ENCODE measurements around the gene CLCNKB.

DNA sequence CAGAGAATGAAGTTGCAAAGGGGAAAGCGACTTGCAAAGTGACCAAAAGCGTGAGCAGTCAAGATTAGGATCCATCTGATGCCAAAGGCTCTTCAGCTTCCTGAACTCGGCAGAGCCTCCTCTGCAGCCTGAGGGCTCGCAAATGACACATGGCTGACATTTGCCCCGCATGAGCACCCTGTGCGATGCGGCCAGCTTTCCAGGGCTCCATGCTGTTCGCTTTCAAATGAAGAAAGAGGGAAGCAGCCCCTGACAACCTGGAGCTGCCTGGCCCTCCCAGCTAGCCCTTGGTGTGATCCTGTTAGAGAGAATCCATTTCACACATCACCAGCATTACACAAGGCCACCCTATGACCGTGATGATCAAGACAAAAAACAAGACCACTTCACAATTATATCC lies 50.0 kb downstream of the CLCNKB start:
- TF ChIP-seq, protein P1, sequence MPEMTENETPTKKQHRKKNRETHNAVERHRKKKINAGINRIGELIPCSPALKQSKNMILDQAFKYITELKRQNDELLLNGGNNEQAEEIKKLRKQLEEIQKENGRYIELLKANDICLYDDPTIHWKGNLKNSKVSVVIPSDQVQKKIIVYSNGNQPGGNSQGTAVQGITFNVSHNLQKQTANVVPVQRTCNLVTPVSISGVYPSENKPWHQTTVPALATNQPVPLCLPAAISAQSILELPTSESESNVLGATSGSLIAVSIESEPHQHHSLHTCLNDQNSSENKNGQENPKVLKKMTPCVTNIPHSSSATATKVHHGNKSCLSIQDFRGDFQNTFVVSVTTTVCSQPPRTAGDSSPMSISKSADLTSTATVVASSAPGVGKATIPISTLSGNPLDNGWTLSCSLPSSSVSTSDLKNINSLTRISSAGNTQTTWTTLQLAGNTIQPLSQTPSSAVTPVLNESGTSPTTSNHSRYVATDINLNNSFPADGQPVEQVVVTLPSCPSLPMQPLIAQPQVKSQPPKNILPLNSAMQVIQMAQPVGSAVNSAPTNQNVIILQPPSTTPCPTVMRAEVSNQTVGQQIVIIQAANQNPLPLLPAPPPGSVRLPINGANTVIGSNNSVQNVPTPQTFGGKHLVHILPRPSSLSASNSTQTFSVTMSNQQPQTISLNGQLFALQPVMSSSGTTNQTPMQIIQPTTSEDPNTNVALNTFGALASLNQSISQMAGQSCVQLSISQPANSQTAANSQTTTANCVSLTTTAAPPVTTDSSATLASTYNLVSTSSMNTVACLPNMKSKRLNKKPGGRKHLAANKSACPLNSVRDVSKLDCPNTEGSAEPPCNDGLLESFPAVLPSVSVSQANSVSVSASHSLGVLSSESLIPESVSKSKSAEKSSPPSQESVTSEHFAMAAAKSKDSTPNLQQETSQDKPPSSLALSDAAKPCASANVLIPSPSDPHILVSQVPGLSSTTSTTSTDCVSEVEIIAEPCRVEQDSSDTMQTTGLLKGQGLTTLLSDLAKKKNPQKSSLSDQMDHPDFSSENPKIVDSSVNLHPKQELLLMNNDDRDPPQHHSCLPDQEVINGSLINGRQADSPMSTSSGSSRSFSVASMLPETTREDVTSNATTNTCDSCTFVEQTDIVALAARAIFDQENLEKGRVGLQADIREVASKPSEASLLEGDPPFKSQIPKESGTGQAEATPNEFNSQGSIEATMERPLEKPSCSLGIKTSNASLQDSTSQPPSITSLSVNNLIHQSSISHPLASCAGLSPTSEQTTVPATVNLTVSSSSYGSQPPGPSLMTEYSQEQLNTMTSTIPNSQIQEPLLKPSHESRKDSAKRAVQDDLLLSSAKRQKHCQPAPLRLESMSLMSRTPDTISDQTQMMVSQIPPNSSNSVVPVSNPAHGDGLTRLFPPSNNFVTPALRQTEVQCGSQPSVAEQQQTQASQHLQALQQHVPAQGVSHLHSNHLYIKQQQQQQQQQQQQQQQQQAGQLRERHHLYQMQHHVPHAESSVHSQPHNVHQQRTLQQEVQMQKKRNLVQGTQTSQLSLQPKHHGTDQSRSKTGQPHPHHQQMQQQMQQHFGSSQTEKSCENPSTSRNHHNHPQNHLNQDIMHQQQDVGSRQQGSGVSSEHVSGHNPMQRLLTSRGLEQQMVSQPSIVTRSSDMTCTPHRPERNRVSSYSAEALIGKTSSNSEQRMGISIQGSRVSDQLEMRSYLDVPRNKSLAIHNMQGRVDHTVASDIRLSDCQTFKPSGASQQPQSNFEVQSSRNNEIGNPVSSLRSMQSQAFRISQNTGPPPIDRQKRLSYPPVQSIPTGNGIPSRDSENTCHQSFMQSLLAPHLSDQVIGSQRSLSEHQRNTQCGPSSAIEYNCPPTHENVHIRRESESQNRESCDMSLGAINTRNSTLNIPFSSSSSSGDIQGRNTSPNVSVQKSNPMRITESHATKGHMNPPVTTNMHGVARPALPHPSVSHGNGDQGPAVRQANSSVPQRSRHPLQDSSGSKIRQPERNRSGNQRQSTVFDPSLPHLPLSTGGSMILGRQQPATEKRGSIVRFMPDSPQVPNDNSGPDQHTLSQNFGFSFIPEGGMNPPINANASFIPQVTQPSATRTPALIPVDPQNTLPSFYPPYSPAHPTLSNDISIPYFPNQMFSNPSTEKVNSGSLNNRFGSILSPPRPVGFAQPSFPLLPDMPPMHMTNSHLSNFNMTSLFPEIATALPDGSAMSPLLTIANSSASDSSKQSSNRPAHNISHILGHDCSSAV (CRISPR knock-in tag; IDR thresholded peaks at IDR 0.05; ENCODE audit: borderline replicate concordance) = no peak
- TF ChIP-seq HNRNPL (IDR thresholded peaks at IDR 0.05; ENCODE audit: low read depth, low read length) = no peak
- TF ChIP-seq ZNF549 (CRISPR knock-in tag; IDR thresholded peaks at IDR 0.05) = no peak
- TF ChIP-seq ZMYM4 (CRISPR knock-in tag; IDR thresholded peaks at IDR 0.05) = no peak

Data from HepG2 (cell line).